H1 (cell line): ENCODE data around the gene PTPRG. TPM values are rescaled to one million over a fixed set of nuclear protein-coding genes. Genes with fewer than 3 reads are reported as not detected.

Source experiments
- CTCF ChIA-PET: fragments of 300-600 bp; sonication (Branson Sonifier 250); formaldehyde crosslinking; loops from one replicate; lab custom pipeline; 2021; ENCODE audit not compliant: partially characterized antibody; lab: Charles Lee
- POLR2A ChIA-PET: fragments of 300-600 bp; sonication (Branson Sonifier 250); formaldehyde crosslinking; loops from one replicate; lab custom pipeline; 2021; ENCODE audit warnings: inconsistent platforms; ENCODE audit not compliant: partially characterized antibody; lab: Charles Lee
- DNase-seq, 2 experiments: peaks; one replicate each; pipeline versions ENCODE4 v3.0.0 to v3.0.0-alpha.2; 2010 to 2022; ENCODE audit warnings: low spot score in 2 of 2, low read depth in 1 of 2, mixed read lengths in 1 of 2
- FAIRE-seq: peaks from 2 replicates; lab custom pipeline; 2011; peaks lifted over from hg19 to GRCh38; lab: Jason Lieb, UNC
- H2AFZ ChIP-seq: 2 replicates; pipeline ENCODE4 v1.8.1; 2012; ENCODE audit warnings: low read length, inconsistent platforms
- H2AK5ac ChIP-seq: 2 replicates; pipeline ENCODE4 v1.6.1; 2013; ENCODE audit warnings: low read depth, low read length
- H2BK120ac ChIP-seq: replicated peaks from 2 replicates; pipeline ENCODE3; 2013; ENCODE audit warnings: low read depth, low read length, inconsistent platforms
- H2BK12ac ChIP-seq: 2 replicates; pipeline ENCODE4 v1.6.1; 2013; ENCODE audit warnings: low read depth, low read length
- H2BK15ac ChIP-seq: 2 replicates; pipeline ENCODE4 v1.6.1; 2013; ENCODE audit warnings: low read length
- H2BK20ac ChIP-seq: 2 replicates; pipeline ENCODE4 v1.6.1; 2013; ENCODE audit warnings: low read length
- H2BK5ac ChIP-seq: 2 replicates; pipeline ENCODE4 v1.6.1; 2013; ENCODE audit warnings: low read depth, low read length
- H3K14ac ChIP-seq: 2 replicates; pipeline ENCODE4 v1.6.1; 2013; ENCODE audit warnings: inconsistent platforms; ENCODE audit not compliant: insufficient read length
- H3K18ac ChIP-seq: 2 replicates; pipeline ENCODE4 v1.6.1; 2013; ENCODE audit warnings: low read length; ENCODE audit errors: extremely low read depth
- H3K23ac ChIP-seq: 2 replicates; pipeline ENCODE4 v1.6.1; 2013; ENCODE audit warnings: inconsistent platforms; ENCODE audit not compliant: insufficient read length
- H3K23me2 ChIP-seq: 2 replicates; pipeline ENCODE4 v1.6.1; 2013; ENCODE audit warnings: low read depth, low read length
- H3K27ac ChIP-seq: 2 replicates; pipeline ENCODE4 v1.6.1; 2011; ENCODE audit warnings: low read depth, low read length, inconsistent platforms
- H3K27me3 ChIP-seq, 4 experiments: replicated peaks in 1 of 4; 1 replicate in 1 of 4; 2 replicates in 3 of 4; pipeline versions ENCODE4 v1.6.1 to v1.8.1; 2011 to 2013; ENCODE audit warnings: low read length in 3 of 4, mild to moderate bottlenecking in 3 of 4, inconsistent platforms in 2 of 4, mixed read lengths in 2 of 4, moderate library complexity in 1 of 4; ENCODE audit not compliant: control insufficient read depth in 3 of 4, insufficient read depth in 3 of 4; ENCODE audit errors: extremely low read depth in 1 of 4
- H3K36me3 ChIP-seq, 4 experiments: 2 replicates each; pipeline versions ENCODE4 v1.6.1 to v1.8.1; 2011 to 2013; ENCODE audit warnings: mild to moderate bottlenecking in 4 of 4, low read length in 3 of 4, moderate library complexity in 2 of 4, control low read depth in 1 of 4, inconsistent platforms in 1 of 4; ENCODE audit not compliant: insufficient read depth in 4 of 4, control insufficient read depth in 2 of 4
- H3K4ac ChIP-seq: replicated peaks from 2 replicates; pipeline ENCODE3; 2013; ENCODE audit warnings: low read length, low read depth, mixed read lengths, inconsistent platforms; ENCODE audit not compliant: insufficient read length
- H3K4me1 ChIP-seq, 4 experiments: replicated peaks in 1 of 4; 1 replicate in 1 of 4; 2 replicates in 3 of 4; pipeline versions ENCODE4 v1.6.1 to v1.8.1; 2011 to 2013; ENCODE audit warnings: low read length in 3 of 4, inconsistent platforms in 2 of 4, mixed read lengths in 1 of 4; ENCODE audit not compliant: insufficient read depth in 4 of 4, control insufficient read depth in 3 of 4
- H3K4me2 ChIP-seq, 2 experiments: 2 replicates each; pipeline versions ENCODE4 v1.6.1 to v1.8.1; 2011 to 2013; ENCODE audit warnings: low read depth in 2 of 2, low read length in 2 of 2, control low read depth in 1 of 2, inconsistent platforms in 1 of 2, mild to moderate bottlenecking in 1 of 2; ENCODE audit not compliant: insufficient read depth in 1 of 2
- H3K4me3 ChIP-seq, 4 experiments: fragments of 200-600, 300-600 bp in 1 of 4; sonication (generic), shearing (Covaris generic), sonication (Bioruptor Twin) in 1 of 4; 2 replicates each; pipeline versions ENCODE4 v1.5.1 to v1.8.1; 2011 to 2016; ENCODE audit warnings: low read length in 4 of 4, low read depth in 3 of 4, control low read depth in 2 of 4, inconsistent platforms in 2 of 4, mild to moderate bottlenecking in 2 of 4, mixed read lengths in 1 of 4, moderate library complexity in 1 of 4; ENCODE audit not compliant: insufficient read depth in 2 of 4; ENCODE audit errors: extremely low read depth in 1 of 4
- H3K56ac ChIP-seq: replicated peaks from 2 replicates; pipeline ENCODE3; 2013; ENCODE audit warnings: low read depth, mild to moderate bottlenecking, mixed read lengths, low read length, inconsistent platforms; ENCODE audit not compliant: insufficient read length
- H3K79me1 ChIP-seq: 2 replicates; pipeline ENCODE4 v1.6.1; 2013; ENCODE audit warnings: low read depth, low read length, control low read depth
- H3K79me2 ChIP-seq, 2 experiments: 2 replicates each; pipeline versions ENCODE4 v1.6.1 to v1.8.1; 2012 to 2013; ENCODE audit warnings: low read length in 2 of 2, mild to moderate bottlenecking in 2 of 2, inconsistent platforms in 1 of 2; ENCODE audit not compliant: insufficient read depth in 2 of 2, control insufficient read depth in 1 of 2
- H3K9ac ChIP-seq, 4 experiments: replicated peaks in 1 of 4; 1 replicate in 1 of 4; 2 replicates in 3 of 4; pipeline versions ENCODE4 v1.6.1 to v1.8.1; 2011 to 2013; ENCODE audit warnings: low read depth in 3 of 4, low read length in 3 of 4, control low read depth in 2 of 4, mild to moderate bottlenecking in 2 of 4, moderate library complexity in 2 of 4, inconsistent platforms in 1 of 4; ENCODE audit errors: extremely low read depth in 1 of 4
- H3K9me3 ChIP-seq, 2 experiments: 2 replicates each; pipeline versions ENCODE4 v1.6.1 to v1.8.1; 2012 to 2013; ENCODE audit warnings: mild to moderate bottlenecking in 2 of 2, moderate library complexity in 2 of 2, control low read depth in 1 of 2, inconsistent platforms in 1 of 2, low read depth in 1 of 2, low read length in 1 of 2, mixed read lengths in 1 of 2; ENCODE audit not compliant: insufficient read depth in 2 of 2
- H4K20me1 ChIP-seq, 2 experiments: replicated peaks in 1 of 2; 2 replicates each; pipeline versions ENCODE3 to v1.8.1; 2011 to 2013; ENCODE audit warnings: inconsistent platforms in 2 of 2, low read length in 2 of 2, mild to moderate bottlenecking in 1 of 2; ENCODE audit not compliant: insufficient read depth in 2 of 2, control insufficient read depth in 1 of 2
- H4K5ac ChIP-seq: 2 replicates; pipeline ENCODE4 v1.6.1; 2013; ENCODE audit warnings: low read length, low read depth, mixed read lengths, inconsistent platforms; ENCODE audit not compliant: insufficient read length
- H4K8ac ChIP-seq: 2 replicates; pipeline ENCODE4 v1.8.0; 2013; ENCODE audit warnings: mild to moderate bottlenecking, moderate library complexity, low read length, inconsistent platforms; ENCODE audit not compliant: insufficient read depth; ENCODE audit errors: extremely low read depth
- H4K91ac ChIP-seq: replicated peaks from 2 replicates; pipeline ENCODE3; 2013; ENCODE audit warnings: low read length, mixed read lengths, inconsistent platforms; ENCODE audit not compliant: insufficient read length
- CTBP2 ChIP-seq: IDR thresholded peaks from 2 replicates; pipeline ENCODE4 v1.7.0; 2011; ENCODE audit warnings: borderline replicate concordance, mild to moderate bottlenecking, moderate library complexity, mixed read lengths, low read length; ENCODE audit not compliant: insufficient read depth, insufficient read length
- PHF8 ChIP-seq: fragments of 200-600 bp; sonication (generic); conservative IDR thresholded peaks from 2 replicates; pipeline ENCODE4 v1.7.1; 2012; ENCODE audit warnings: low read depth, mild to moderate bottlenecking, inconsistent platforms, low read length, moderate library complexity
- RBBP5 ChIP-seq: IDR thresholded peaks from 2 replicates; pipeline ENCODE4 v1.7.1; 2012; ENCODE audit warnings: low read depth, mild to moderate bottlenecking, inconsistent platforms, low read length, moderate library complexity, borderline replicate concordance
- WGBS, 2 experiments: shearing (Covaris generic) in 1 of 2; methylation state at CpG; one replicate each; pipeline versions ENCODE4 v1.1.6 to v1.1.7; 2013 to 2015; ENCODE audit warnings: low lambda C conversion rate in 2 of 2, mixed read lengths in 2 of 2, inconsistent platforms in 1 of 2, low coverage in 1 of 2, missing lambda C conversion rate in 1 of 2; ENCODE audit not compliant: insufficient replicate concordance in 2 of 2, insufficient coverage in 1 of 2, insufficient read length in 1 of 2; ENCODE audit errors: extremely low coverage in 1 of 2, missing lambda C conversion rate in 1 of 2; 5-methylcytosine and 5-hydroxymethylcytosine counted together
- polyA plus RNA-seq, 7 experiments: library from polyadenylated mRNA; depleted of rRNA in 3 of 7; stranded (reverse) in 5 of 7; unstranded in 2 of 7; fragments of >200 nt in 5 of 7; fragments of 200-250 nt in 2 of 7; gene quantifications; 1 replicate in 5 of 7; 2 replicates in 1 of 7; 4 replicates in 1 of 7; pipeline versions ENCODE4 v1.2.1 to v1.2.3, GENCODE V29; 2011 to 2013; ENCODE audit warnings: missing spikeins in 2 of 7, mixed read lengths in 2 of 7
- total RNA-seq: library from RNA; stranded (reverse); fragmentation: NEBNext Ultra II Directional; extraction: Animal tissue kit (Norgen Biotek cat#: 25700); gene quantifications from 2 replicates; pipeline ENCODE4 v1.2.1, GENCODE V29; 2021

PTPRG gene
- total and polyA plus RNA-seq, 2 of the 8 experiments (the other 6 are each of a cell fraction or from before 2014, with no cell fraction given): 23.3 to 96.2 TPM

DNA sequence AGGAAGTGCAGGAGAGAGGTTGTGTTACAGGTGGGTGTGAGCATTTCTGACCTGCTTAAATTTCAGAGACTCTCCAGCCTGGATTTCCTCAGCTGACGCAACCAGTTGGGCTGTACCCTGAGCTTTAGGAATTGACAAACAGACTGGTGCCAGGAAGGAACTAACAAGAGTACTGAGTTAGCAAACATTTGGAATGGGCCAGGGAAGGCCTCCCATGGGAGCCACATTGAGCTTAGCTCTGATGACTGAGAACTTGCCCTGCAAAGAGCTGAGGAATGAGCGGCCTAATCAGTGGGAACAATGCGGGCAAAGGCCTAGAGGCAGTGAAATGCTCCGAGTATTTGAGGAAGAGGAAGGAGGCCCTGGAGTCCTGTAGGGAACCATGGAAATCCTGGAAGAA is 557.8 kb downstream of the PTPRG start:
- POLR2A ChIA-PET: interaction anchor here (0.7 to 1.0 kb wide), 2 partner anchors 17 to 401 kb away, joined by 3 read pairs; no protein-coding TSS in a partner anchor
- Histone ChIP-seq H3K4me2 (no peak overlapping the region), H3K27me3 (no peaks in the 10 kb centered on the region), H2BK5ac (no peak overlapping the region), H3K56ac (no peak overlapping the region), H3K14ac (no peak overlapping the region), H4K20me1 (peaks cover 0 to 1% of the 10 kb centered on the region in 2 experiments), H3K23me2 (no peaks in the 10 kb centered on the region), H2BK20ac (no peak overlapping the region), H3K36me3 (no peaks in the 10 kb centered on the region; a peak in 1 of 8 replicates), H2BK12ac (no peak overlapping the region), H3K4ac (no peak overlapping the region), H2BK120ac (no peak overlapping the region), H3K27ac (no peak overlapping the region), H4K5ac (no peak overlapping the region), H3K79me2 (no peaks in the 10 kb centered on the region), H3K9me3 (0 out of 4 replicates have a peak, but pooled peaks cover 0 to 3% of the 10 kb centered on the region in 2 experiments), H2AK5ac (no peak overlapping the region), H3K4me3 (no peak overlapping the region), H4K91ac (no peak overlapping the region), H4K8ac (no peak overlapping the region), H3K18ac (no peak overlapping the region), H2BK15ac (no peak overlapping the region), H2AFZ (no peak overlapping the region), H3K79me1 (no peaks in the 10 kb centered on the region), H3K23ac (no peak overlapping the region), H3K4me1 (peaks cover 0 to 4% (median under 1%) of the 10 kb centered on the region in 4 experiments; a peak in 1 of 7 replicates), H3K9ac (no peak overlapping the region)
- WGBS, 2 experiments: 91% methylated on average over 4 of the region's 4 CpGs; no CpG with 5 or more reads in 1 of the 2 experiments
- DNase-seq: no peak
- FAIRE-seq: no peak
- no peak for TF ChIP-seq CTBP2
- TF ChIP-seq RBBP5: no peak
- TF ChIP-seq PHF8: no peak
- CTCF ChIA-PET: interaction anchor here (0.9 to 2.1 kb wide), 5 partner anchors 8 to 70 kb away, joined by 3 to 10 read pairs (median 4); no protein-coding TSS in a partner anchor
